H1 (cell line): Measurements from ENCODE around the gene ARHGAP23. TPM values are rescaled to one million over a fixed set of nuclear protein-coding genes. Genes with fewer than 3 reads are reported as not detected.

Source experiments
- CTCF ChIA-PET: fragments of 300-600 bp; sonication (Branson Sonifier 250); formaldehyde crosslinking; loops from one replicate; lab custom pipeline; 2021; ENCODE audit not compliant: partially characterized antibody; lab: Charles Lee
- POLR2A ChIA-PET: fragments of 300-600 bp; sonication (Branson Sonifier 250); formaldehyde crosslinking; loops from one replicate; lab custom pipeline; 2021; ENCODE audit warnings: inconsistent platforms; ENCODE audit not compliant: partially characterized antibody; lab: Charles Lee
- DNase-seq, 2 experiments: peaks; one replicate each; pipeline versions ENCODE4 v3.0.0 to v3.0.0-alpha.2; 2010 to 2022; ENCODE audit warnings: low spot score in 2 of 2, low read depth in 1 of 2, mixed read lengths in 1 of 2
- FAIRE-seq: peaks from 2 replicates; lab custom pipeline; 2011; peaks lifted over from hg19 to GRCh38; lab: Jason Lieb, UNC
- H2AFZ ChIP-seq: 2 replicates; pipeline ENCODE4 v1.8.1; 2012; ENCODE audit warnings: low read length, inconsistent platforms
- H2AK5ac ChIP-seq: 2 replicates; pipeline ENCODE4 v1.6.1; 2013; ENCODE audit warnings: low read depth, low read length
- H2BK120ac ChIP-seq: replicated peaks from 2 replicates; pipeline ENCODE3; 2013; ENCODE audit warnings: low read depth, low read length, inconsistent platforms
- H2BK12ac ChIP-seq: 2 replicates; pipeline ENCODE4 v1.6.1; 2013; ENCODE audit warnings: low read depth, low read length
- H2BK15ac ChIP-seq: 2 replicates; pipeline ENCODE4 v1.6.1; 2013; ENCODE audit warnings: low read length
- H2BK20ac ChIP-seq: 2 replicates; pipeline ENCODE4 v1.6.1; 2013; ENCODE audit warnings: low read length
- H2BK5ac ChIP-seq: 2 replicates; pipeline ENCODE4 v1.6.1; 2013; ENCODE audit warnings: low read depth, low read length
- H3K14ac ChIP-seq: 2 replicates; pipeline ENCODE4 v1.6.1; 2013; ENCODE audit warnings: inconsistent platforms; ENCODE audit not compliant: insufficient read length
- H3K18ac ChIP-seq: 2 replicates; pipeline ENCODE4 v1.6.1; 2013; ENCODE audit warnings: low read length; ENCODE audit errors: extremely low read depth
- H3K23ac ChIP-seq: 2 replicates; pipeline ENCODE4 v1.6.1; 2013; ENCODE audit warnings: inconsistent platforms; ENCODE audit not compliant: insufficient read length
- H3K23me2 ChIP-seq: 2 replicates; pipeline ENCODE4 v1.6.1; 2013; ENCODE audit warnings: low read depth, low read length
- H3K27ac ChIP-seq: 2 replicates; pipeline ENCODE4 v1.6.1; 2011; ENCODE audit warnings: low read depth, low read length, inconsistent platforms
- H3K27me3 ChIP-seq, 4 experiments: replicated peaks in 1 of 4; 1 replicate in 1 of 4; 2 replicates in 3 of 4; pipeline versions ENCODE4 v1.6.1 to v1.8.1; 2011 to 2013; ENCODE audit warnings: low read length in 3 of 4, mild to moderate bottlenecking in 3 of 4, inconsistent platforms in 2 of 4, mixed read lengths in 2 of 4, moderate library complexity in 1 of 4; ENCODE audit not compliant: control insufficient read depth in 3 of 4, insufficient read depth in 3 of 4; ENCODE audit errors: extremely low read depth in 1 of 4
- H3K36me3 ChIP-seq, 4 experiments: 2 replicates each; pipeline versions ENCODE4 v1.6.1 to v1.8.1; 2011 to 2013; ENCODE audit warnings: mild to moderate bottlenecking in 4 of 4, low read length in 3 of 4, moderate library complexity in 2 of 4, control low read depth in 1 of 4, inconsistent platforms in 1 of 4; ENCODE audit not compliant: insufficient read depth in 4 of 4, control insufficient read depth in 2 of 4
- H3K4ac ChIP-seq: replicated peaks from 2 replicates; pipeline ENCODE3; 2013; ENCODE audit warnings: low read length, low read depth, mixed read lengths, inconsistent platforms; ENCODE audit not compliant: insufficient read length
- H3K4me1 ChIP-seq, 4 experiments: replicated peaks in 1 of 4; 1 replicate in 1 of 4; 2 replicates in 3 of 4; pipeline versions ENCODE4 v1.6.1 to v1.8.1; 2011 to 2013; ENCODE audit warnings: low read length in 3 of 4, inconsistent platforms in 2 of 4, mixed read lengths in 1 of 4; ENCODE audit not compliant: insufficient read depth in 4 of 4, control insufficient read depth in 3 of 4
- H3K4me2 ChIP-seq, 2 experiments: 2 replicates each; pipeline versions ENCODE4 v1.6.1 to v1.8.1; 2011 to 2013; ENCODE audit warnings: low read depth in 2 of 2, low read length in 2 of 2, control low read depth in 1 of 2, inconsistent platforms in 1 of 2, mild to moderate bottlenecking in 1 of 2; ENCODE audit not compliant: insufficient read depth in 1 of 2
- H3K4me3 ChIP-seq, 4 experiments: fragments of 200-600, 300-600 bp in 1 of 4; sonication (generic), shearing (Covaris generic), sonication (Bioruptor Twin) in 1 of 4; 2 replicates each; pipeline versions ENCODE4 v1.5.1 to v1.8.1; 2011 to 2016; ENCODE audit warnings: low read length in 4 of 4, low read depth in 3 of 4, control low read depth in 2 of 4, inconsistent platforms in 2 of 4, mild to moderate bottlenecking in 2 of 4, mixed read lengths in 1 of 4, moderate library complexity in 1 of 4; ENCODE audit not compliant: insufficient read depth in 2 of 4; ENCODE audit errors: extremely low read depth in 1 of 4
- H3K56ac ChIP-seq: replicated peaks from 2 replicates; pipeline ENCODE3; 2013; ENCODE audit warnings: low read depth, mild to moderate bottlenecking, mixed read lengths, low read length, inconsistent platforms; ENCODE audit not compliant: insufficient read length
- H3K79me1 ChIP-seq: 2 replicates; pipeline ENCODE4 v1.6.1; 2013; ENCODE audit warnings: low read depth, low read length, control low read depth
- H3K79me2 ChIP-seq, 2 experiments: 2 replicates each; pipeline versions ENCODE4 v1.6.1 to v1.8.1; 2012 to 2013; ENCODE audit warnings: low read length in 2 of 2, mild to moderate bottlenecking in 2 of 2, inconsistent platforms in 1 of 2; ENCODE audit not compliant: insufficient read depth in 2 of 2, control insufficient read depth in 1 of 2
- H3K9ac ChIP-seq, 4 experiments: replicated peaks in 1 of 4; 1 replicate in 1 of 4; 2 replicates in 3 of 4; pipeline versions ENCODE4 v1.6.1 to v1.8.1; 2011 to 2013; ENCODE audit warnings: low read depth in 3 of 4, low read length in 3 of 4, control low read depth in 2 of 4, mild to moderate bottlenecking in 2 of 4, moderate library complexity in 2 of 4, inconsistent platforms in 1 of 4; ENCODE audit errors: extremely low read depth in 1 of 4
- H3K9me3 ChIP-seq, 2 experiments: 2 replicates each; pipeline versions ENCODE4 v1.6.1 to v1.8.1; 2012 to 2013; ENCODE audit warnings: mild to moderate bottlenecking in 2 of 2, moderate library complexity in 2 of 2, control low read depth in 1 of 2, inconsistent platforms in 1 of 2, low read depth in 1 of 2, low read length in 1 of 2, mixed read lengths in 1 of 2; ENCODE audit not compliant: insufficient read depth in 2 of 2
- H4K20me1 ChIP-seq, 2 experiments: replicated peaks in 1 of 2; 2 replicates each; pipeline versions ENCODE3 to v1.8.1; 2011 to 2013; ENCODE audit warnings: inconsistent platforms in 2 of 2, low read length in 2 of 2, mild to moderate bottlenecking in 1 of 2; ENCODE audit not compliant: insufficient read depth in 2 of 2, control insufficient read depth in 1 of 2
- H4K5ac ChIP-seq: 2 replicates; pipeline ENCODE4 v1.6.1; 2013; ENCODE audit warnings: low read length, low read depth, mixed read lengths, inconsistent platforms; ENCODE audit not compliant: insufficient read length
- H4K8ac ChIP-seq: 2 replicates; pipeline ENCODE4 v1.8.0; 2013; ENCODE audit warnings: mild to moderate bottlenecking, moderate library complexity, low read length, inconsistent platforms; ENCODE audit not compliant: insufficient read depth; ENCODE audit errors: extremely low read depth
- H4K91ac ChIP-seq: replicated peaks from 2 replicates; pipeline ENCODE3; 2013; ENCODE audit warnings: low read length, mixed read lengths, inconsistent platforms; ENCODE audit not compliant: insufficient read length
- ASH2L ChIP-seq: fragments of 200-600, 300-600 bp; sonication (generic); IDR thresholded peaks from one replicate; pipeline ENCODE4 v1.7.1; 2017; ENCODE audit warnings: low read length
- EGR1 ChIP-seq: IDR thresholded peaks from 2 replicates; pipeline ENCODE4 v1.6.1; 2011; ENCODE audit warnings: low read depth, low read length, borderline replicate concordance
- GTF2F1 ChIP-seq: IDR thresholded peaks from 2 replicates; pipeline ENCODE4 v1.6.1; 2012; ENCODE audit warnings: low read depth, low read length, improper control_type of control experiment, borderline replicate concordance
- MAFK ChIP-seq: IDR thresholded peaks from 2 replicates; pipeline ENCODE4 v1.6.1; 2012; ENCODE audit warnings: low read depth, mild to moderate bottlenecking, improper control_type of control experiment, low read length
- RAD21 ChIP-seq, 2 experiments: IDR thresholded peaks in 1 of 2; conservative IDR thresholded peaks in 1 of 2; 2 replicates each; pipeline ENCODE4 v1.6.1; 2011; ENCODE audit warnings: low read depth in 2 of 2, low read length in 2 of 2, improper control_type of control experiment in 1 of 2, inconsistent platforms in 1 of 2, mild to moderate bottlenecking in 1 of 2, moderate library complexity in 1 of 2
- SAP30 ChIP-seq: fragments of 300-600 bp; sonication (generic); IDR thresholded peaks from 2 replicates; pipeline ENCODE4 v1.7.1; 2012; ENCODE audit warnings: low read length, moderate library complexity, mild to moderate bottlenecking, inconsistent platforms; ENCODE audit not compliant: insufficient read depth, insufficient replicate concordance
- SIRT6 ChIP-seq: IDR thresholded peaks from one replicate; pipeline ENCODE4 v1.7.1; 2012; ENCODE audit warnings: low read length, inconsistent platforms
- SP4 ChIP-seq: IDR thresholded peaks from 2 replicates; pipeline ENCODE4 v1.6.1; 2012; ENCODE audit warnings: low read length, inconsistent platforms
- ZNF274 ChIP-seq: IDR thresholded peaks from 2 replicates; pipeline ENCODE4 v1.7.0; 2012; ENCODE audit warnings: low read length, borderline replicate concordance; ENCODE audit errors: extremely low read depth
- WGBS, 2 experiments: shearing (Covaris generic) in 1 of 2; methylation state at CpG; one replicate each; pipeline versions ENCODE4 v1.1.6 to v1.1.7; 2013 to 2015; ENCODE audit warnings: low lambda C conversion rate in 2 of 2, mixed read lengths in 2 of 2, inconsistent platforms in 1 of 2, low coverage in 1 of 2, missing lambda C conversion rate in 1 of 2; ENCODE audit not compliant: insufficient replicate concordance in 2 of 2, insufficient coverage in 1 of 2, insufficient read length in 1 of 2; ENCODE audit errors: extremely low coverage in 1 of 2, missing lambda C conversion rate in 1 of 2; 5-methylcytosine and 5-hydroxymethylcytosine counted together
- polyA plus RNA-seq, 7 experiments: library from polyadenylated mRNA; depleted of rRNA in 3 of 7; stranded (reverse) in 5 of 7; unstranded in 2 of 7; fragments of >200 nt in 5 of 7; fragments of 200-250 nt in 2 of 7; gene quantifications; 1 replicate in 5 of 7; 2 replicates in 1 of 7; 4 replicates in 1 of 7; pipeline versions ENCODE4 v1.2.1 to v1.2.3, GENCODE V29; 2011 to 2013; ENCODE audit warnings: missing spikeins in 2 of 7, mixed read lengths in 2 of 7
- total RNA-seq: library from RNA; stranded (reverse); fragmentation: NEBNext Ultra II Directional; extraction: Animal tissue kit (Norgen Biotek cat#: 25700); gene quantifications from 2 replicates; pipeline ENCODE4 v1.2.1, GENCODE V29; 2021
- TF ChIP-seq, protein P1 (sequence below), 3 experiments: IDR thresholded peaks; 1 replicate in 2 of 3; 2 replicates in 1 of 3; pipeline versions ENCODE4 v1.5.1 to v1.6.1; 2011; ENCODE audit warnings: low read length in 3 of 3, mild to moderate bottlenecking in 3 of 3, inconsistent platforms in 2 of 3, low read depth in 1 of 3, moderate library complexity in 1 of 3; ENCODE audit not compliant: insufficient read depth in 1 of 3; ENCODE audit errors: control extremely low read depth in 1 of 3
- TF ChIP-seq, protein P2 (sequence below): IDR thresholded peaks from 2 replicates; pipeline ENCODE4 v1.6.1; 2012; ENCODE audit warnings: inconsistent platforms

Gene ARHGAP23
- total and polyA plus RNA-seq, 2 of the 8 experiments (the other 6 are each of a cell fraction or from before 2014, with no cell fraction given) = 16.3 to 107 TPM

- Histone ChIP-seq H3K18ac (no peak overlapping the region), H3K9me3 (no peaks in the 10 kb centered on the region), H3K79me2 (no peaks in the 10 kb centered on the region), H3K23ac (no peak overlapping the region), H2AFZ (no peak overlapping the region), H3K14ac (no peak overlapping the region), H2AK5ac (no peak overlapping the region), H3K4me2 (no peak overlapping the region), H3K9ac (no peak overlapping the region), H3K23me2 (no peaks in the 10 kb centered on the region), H4K5ac (no peak overlapping the region), H3K79me1 (no peaks in the 10 kb centered on the region), H4K8ac (no peak overlapping the region), H3K4me1 (no peaks in the 10 kb centered on the region; a peak in 1 of 7 replicates), H3K4ac (no peak overlapping the region), H3K4me3 (no peak overlapping the region), H2BK120ac (no peak overlapping the region), H2BK5ac (no peak overlapping the region), H4K91ac (no peak overlapping the region), H3K27ac (no peak overlapping the region), H2BK20ac (no peak overlapping the region), H2BK12ac (no peak overlapping the region), H4K20me1 (no peaks in the 10 kb centered on the region), H3K27me3 (no peaks in the 10 kb centered on the region), H3K56ac (no peak overlapping the region), H3K36me3 (peaks cover 2 to 21% (median 10%) of the 10 kb centered on the region in 4 experiments; a peak in 7 of 8 replicates), H2BK15ac (no peak overlapping the region)
- 95% methylated on average over 10 of the region's 14 CpGs; no CpG with 5 or more reads in 1 of the 2 experiments for WGBS, 2 experiments
- DNase-seq = no peak
- ChIA-PET POLR2A (interaction anchor here (0.6 to 0.8 kb wide), 2 partner anchors 9 to 11 kb away, joined by 3 read pairs; no protein-coding TSS in a partner anchor), CTCF (interaction anchor here (0.7 to 4.8 kb wide), 8 partner anchors 34 to 263 kb away, joined by 3 to 25 read pairs (median 4); no protein-coding TSS in a partner anchor)
- no peak for FAIRE-seq
- TF ChIP-seq RAD21 (IDR thresholded peaks at IDR 0.05 in 1 of 2, conservative IDR thresholded peaks at IDR 0.05 in 1 of 2; ENCODE audit: low read depth in 2 of 2, low read length in 2 of 2) (peak in 1 of 2 experiments; percentile 17; a peak in 1 of 4 replicates), SP4 (no peak), MAFK (no peak), ASH2L (no peak), EGR1 (no peak), GTF2F1 (no peak), SIRT6 (no peak), ZNF274 (no peak), SAP30 (no peak)
- TF ChIP-seq, protein P1, sequence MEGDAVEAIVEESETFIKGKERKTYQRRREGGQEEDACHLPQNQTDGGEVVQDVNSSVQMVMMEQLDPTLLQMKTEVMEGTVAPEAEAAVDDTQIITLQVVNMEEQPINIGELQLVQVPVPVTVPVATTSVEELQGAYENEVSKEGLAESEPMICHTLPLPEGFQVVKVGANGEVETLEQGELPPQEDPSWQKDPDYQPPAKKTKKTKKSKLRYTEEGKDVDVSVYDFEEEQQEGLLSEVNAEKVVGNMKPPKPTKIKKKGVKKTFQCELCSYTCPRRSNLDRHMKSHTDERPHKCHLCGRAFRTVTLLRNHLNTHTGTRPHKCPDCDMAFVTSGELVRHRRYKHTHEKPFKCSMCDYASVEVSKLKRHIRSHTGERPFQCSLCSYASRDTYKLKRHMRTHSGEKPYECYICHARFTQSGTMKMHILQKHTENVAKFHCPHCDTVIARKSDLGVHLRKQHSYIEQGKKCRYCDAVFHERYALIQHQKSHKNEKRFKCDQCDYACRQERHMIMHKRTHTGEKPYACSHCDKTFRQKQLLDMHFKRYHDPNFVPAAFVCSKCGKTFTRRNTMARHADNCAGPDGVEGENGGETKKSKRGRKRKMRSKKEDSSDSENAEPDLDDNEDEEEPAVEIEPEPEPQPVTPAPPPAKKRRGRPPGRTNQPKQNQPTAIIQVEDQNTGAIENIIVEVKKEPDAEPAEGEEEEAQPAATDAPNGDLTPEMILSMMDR (IDR thresholded peaks at IDR 0.05; ENCODE audit: control extremely low read depth in 1 of 3, insufficient read depth in 1 of 3, low read depth in 1 of 3, low read length in 3 of 3) = peak; percentile 20 to 40 (median 32); a peak in 3 of 4 replicates
- TF ChIP-seq, protein P2, sequence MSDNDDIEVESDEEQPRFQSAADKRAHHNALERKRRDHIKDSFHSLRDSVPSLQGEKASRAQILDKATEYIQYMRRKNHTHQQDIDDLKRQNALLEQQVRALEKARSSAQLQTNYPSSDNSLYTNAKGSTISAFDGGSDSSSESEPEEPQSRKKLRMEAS = no peak
Observed at GRCh38 chr17:38498353-38498752, 70.1 kb downstream of the ARHGAP23 start.
